ENCODE results near the gene MS4A8. TPM values are rescaled to one million over a fixed set of nuclear protein-coding genes. Genes with fewer than 3 reads are reported as not detected.

MS4A8 gene
- total RNA-seq, 1 donor from 2014 or later, result not detected

DNA sequence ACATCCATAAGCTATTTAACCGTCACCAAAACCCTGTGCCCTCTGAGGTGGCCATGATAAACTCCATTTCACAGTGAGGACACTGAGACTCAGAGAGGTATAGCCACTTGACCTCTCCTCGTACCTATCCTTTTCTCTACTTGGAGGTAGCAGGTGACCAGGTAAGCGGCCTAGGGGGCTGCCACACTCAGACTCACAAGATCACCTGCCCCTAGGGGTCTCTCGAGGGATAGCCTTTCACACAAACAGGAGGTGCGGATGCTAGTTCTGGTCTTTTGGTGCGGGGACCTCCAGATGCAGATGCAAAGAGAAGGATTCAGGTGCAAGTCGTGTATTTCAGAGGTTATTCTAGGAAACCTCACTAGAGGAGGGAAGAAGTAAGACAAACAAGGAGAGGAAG, 39.7 kb downstream of the MS4A8 start:
- no peaks in the 10 kb centered on the region for H3K9me3 ChIP-seq (ENCODE audit: low read depth)
- no peaks in the 10 kb centered on the region for H3K79me2 ChIP-seq (ENCODE audit: low read depth)
- H3K9ac ChIP-seq, result no peak overlapping the region
- H3K9me3 Mint-ChIP-seq, result peaks cover 6% of the 10 kb centered on the region
- no peaks in the 10 kb centered on the region for H3K4me1 ChIP-seq
- H3K4me3 ChIP-seq, result no peak overlapping the region
- H3K36me3 Mint-ChIP-seq, result no peaks in the 10 kb centered on the region
- H3K4me2 ChIP-seq, result no peak overlapping the region
- H3K27me3 Mint-ChIP-seq (ENCODE audit: insufficient read depth, low read depth), result peaks cover 2% of the 10 kb centered on the region
- no peaks in the 10 kb centered on the region for H3K4me1 Mint-ChIP-seq
- no peaks in the 10 kb centered on the region for H3K36me3 ChIP-seq
- no peaks in the 10 kb centered on the region for H4K20me1 ChIP-seq (ENCODE audit: low read depth)
- H2AFZ ChIP-seq (replicated peaks), result no peak overlapping the region
- no peak overlapping the region for H3K27ac Mint-ChIP-seq
- H3K4me3 Mint-ChIP-seq, result no peak overlapping the region
- DNase-seq (ENCODE audit: low spot score), result no peak
- H3K27me3 ChIP-seq, result no peaks in the 10 kb centered on the region
- H3F3A ChIP-seq (ENCODE audit: low read depth), result no peaks in the 10 kb centered on the region
- no peak overlapping the region for H3K27ac ChIP-seq
- TF ChIP-seq, protein P1, sequence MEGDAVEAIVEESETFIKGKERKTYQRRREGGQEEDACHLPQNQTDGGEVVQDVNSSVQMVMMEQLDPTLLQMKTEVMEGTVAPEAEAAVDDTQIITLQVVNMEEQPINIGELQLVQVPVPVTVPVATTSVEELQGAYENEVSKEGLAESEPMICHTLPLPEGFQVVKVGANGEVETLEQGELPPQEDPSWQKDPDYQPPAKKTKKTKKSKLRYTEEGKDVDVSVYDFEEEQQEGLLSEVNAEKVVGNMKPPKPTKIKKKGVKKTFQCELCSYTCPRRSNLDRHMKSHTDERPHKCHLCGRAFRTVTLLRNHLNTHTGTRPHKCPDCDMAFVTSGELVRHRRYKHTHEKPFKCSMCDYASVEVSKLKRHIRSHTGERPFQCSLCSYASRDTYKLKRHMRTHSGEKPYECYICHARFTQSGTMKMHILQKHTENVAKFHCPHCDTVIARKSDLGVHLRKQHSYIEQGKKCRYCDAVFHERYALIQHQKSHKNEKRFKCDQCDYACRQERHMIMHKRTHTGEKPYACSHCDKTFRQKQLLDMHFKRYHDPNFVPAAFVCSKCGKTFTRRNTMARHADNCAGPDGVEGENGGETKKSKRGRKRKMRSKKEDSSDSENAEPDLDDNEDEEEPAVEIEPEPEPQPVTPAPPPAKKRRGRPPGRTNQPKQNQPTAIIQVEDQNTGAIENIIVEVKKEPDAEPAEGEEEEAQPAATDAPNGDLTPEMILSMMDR (IDR thresholded peaks at IDR 0.05), result peak; percentile 36
- TF ChIP-seq EZH2 (IDR thresholded peaks at IDR 0.05), result no peak

DNA sequence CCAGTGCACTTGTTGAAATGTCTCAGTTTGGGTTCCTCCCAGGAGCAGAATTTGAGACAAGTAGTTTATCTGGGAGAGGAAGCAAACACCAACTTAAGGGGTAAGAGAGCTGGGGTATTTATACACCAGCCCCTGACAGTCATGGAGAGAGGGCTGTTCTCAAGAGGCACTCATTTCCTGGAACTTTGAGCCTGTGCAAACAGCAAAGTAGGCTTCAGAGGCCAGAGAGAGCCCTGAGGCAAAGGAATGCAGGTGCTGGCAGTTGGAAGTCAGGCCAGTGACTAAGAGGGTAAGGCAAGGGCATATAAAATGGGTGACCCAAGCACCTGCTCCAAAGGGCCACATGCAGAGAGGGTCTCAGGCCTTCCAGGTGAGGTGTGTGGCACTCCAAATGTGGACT, 41.2 kb downstream of the MS4A8 start:
- no peaks in the 10 kb centered on the region for H3K79me2 ChIP-seq (ENCODE audit: low read depth)
- no peaks in the 10 kb centered on the region for H3K4me1 Mint-ChIP-seq
- peaks cover 1% of the 10 kb centered on the region for H3F3A ChIP-seq (ENCODE audit: low read depth)
- no peak overlapping the region for H3K4me3 Mint-ChIP-seq
- H3K27ac ChIP-seq, result no peak overlapping the region
- peaks cover 3% of the 10 kb centered on the region for H3K4me1 ChIP-seq
- H3K27me3 Mint-ChIP-seq (ENCODE audit: insufficient read depth, low read depth), result peaks cover 2% of the 10 kb centered on the region
- no peak overlapping the region for H3K27ac Mint-ChIP-seq
- H3K4me3 ChIP-seq, result no peak overlapping the region
- no peak overlapping the region for H3K4me2 ChIP-seq
- H3K27me3 ChIP-seq, result no peaks in the 10 kb centered on the region
- H4K20me1 ChIP-seq (ENCODE audit: low read depth), result no peaks in the 10 kb centered on the region
- no peaks in the 10 kb centered on the region for H3K36me3 ChIP-seq
- no peak overlapping the region for H2AFZ ChIP-seq (replicated peaks)
- peaks cover 9% of the 10 kb centered on the region for H3K9me3 Mint-ChIP-seq
- H3K36me3 Mint-ChIP-seq, result no peaks in the 10 kb centered on the region
- DNase-seq (ENCODE audit: low spot score), result no peak
- H3K9me3 ChIP-seq (ENCODE audit: low read depth), result no peaks in the 10 kb centered on the region
- TF ChIP-seq EZH2 (IDR thresholded peaks at IDR 0.05) (no peak), EZH2phosphoT487 (IDR thresholded peaks at IDR 0.05) (no peak)
- TF ChIP-seq, protein P1 (IDR thresholded peaks at IDR 0.05), result no peak
- no peak overlapping the region for H3K9ac ChIP-seq

DNA sequence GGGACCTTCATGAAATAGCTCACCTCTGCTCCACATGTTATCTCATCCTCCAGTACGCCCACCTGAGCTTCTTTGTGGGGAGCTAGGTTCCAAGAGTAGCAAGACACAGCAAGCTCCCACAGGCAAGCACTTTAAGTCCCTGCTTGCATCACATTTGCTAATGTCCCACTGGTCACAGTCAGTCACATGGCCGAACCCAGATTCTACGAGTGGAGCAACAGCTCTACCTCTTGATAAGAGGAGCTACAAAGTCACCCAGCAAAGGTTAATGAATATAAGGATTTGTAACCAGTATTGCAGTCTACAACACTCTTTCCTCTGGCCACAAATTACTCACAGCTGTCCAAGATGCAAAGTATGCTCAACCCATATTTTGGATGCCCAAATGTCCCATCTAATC, 42.0 kb downstream of the MS4A8 start:
- H3K9ac ChIP-seq, result no peak overlapping the region
- H3K4me3 ChIP-seq, result no peak overlapping the region
- Mint-ChIP-seq H3K9me3 (peaks cover 9% of the 10 kb centered on the region), H3K4me1 (no peaks in the 10 kb centered on the region), H3K4me3 (no peak overlapping the region), H3K27me3 (ENCODE audit: insufficient read depth, low read depth) (peaks cover 2% of the 10 kb centered on the region), H3K36me3 (no peaks in the 10 kb centered on the region), H3K27ac (no peak overlapping the region)
- H3F3A ChIP-seq (ENCODE audit: low read depth), result peaks cover 3% of the 10 kb centered on the region
- H3K4me1 ChIP-seq, result peaks cover 5% of the 10 kb centered on the region
- no peak overlapping the region for H3K27ac ChIP-seq
- TF ChIP-seq, protein P1 (IDR thresholded peaks at IDR 0.05), result no peak
- TF ChIP-seq EZH2 (IDR thresholded peaks at IDR 0.05) (no peak), EZH2phosphoT487 (IDR thresholded peaks at IDR 0.05) (no peak)
- no peaks in the 10 kb centered on the region for H3K27me3 ChIP-seq
- no peaks in the 10 kb centered on the region for H3K9me3 ChIP-seq (ENCODE audit: low read depth)
- no peaks in the 10 kb centered on the region for H3K36me3 ChIP-seq
- no peak for DNase-seq (ENCODE audit: low spot score)
- no peaks in the 10 kb centered on the region for H4K20me1 ChIP-seq (ENCODE audit: low read depth)
- no peak overlapping the region for H3K4me2 ChIP-seq
- H3K79me2 ChIP-seq (ENCODE audit: low read depth), result no peaks in the 10 kb centered on the region
- no peak overlapping the region for H2AFZ ChIP-seq (replicated peaks)

All from neural progenitor cell (in vitro differentiated cells).